GM12872 (cell line): ENCODE results near the gene RPL13.

Experiments
- CTCF ChIP-seq: IDR thresholded peaks from 3 replicates; pipeline ENCODE4 v1.5.1; 2011; ENCODE audit warnings: low read depth, mild to moderate bottlenecking, low read length, moderate library complexity; ENCODE audit not compliant: insufficient read depth

The RPL13 gene

GRCh38 chr16:89583895-89584644 lies 23.6 kb downstream of the RPL13 start:
- TF ChIP-seq CTCF, result no peak

GRCh38 chr16:89584768-89585549 lies 24.5 kb downstream of the RPL13 start:
- TF ChIP-seq CTCF, result no peak

GRCh38 chr16:89586218-89586617 lies 25.7 kb downstream of the RPL13 start:
- no peak for TF ChIP-seq CTCF

- TF ChIP-seq CTCF, result no peak
These were observed 26.4 kb downstream of the RPL13 start for GRCh38 chr16:89586853-89587252.

GRCh38 chr16:89588413-89589109 lies 28.1 kb downstream of the RPL13 start:
- TF ChIP-seq CTCF, result no peak

- no peak for TF ChIP-seq CTCF
These were observed 28.9 kb downstream of the RPL13 start for GRCh38 chr16:89589241-89589926.

GRCh38 chr16:89593841-89594240 lies 33.4 kb downstream of the RPL13 start:
- no peak for TF ChIP-seq CTCF
